ENCODE data around the gene KIAA1671. TPM values are rescaled to one million over a fixed set of nuclear protein-coding genes. Genes with fewer than 3 reads are reported as not detected.

Gene KIAA1671
- total and polyA plus RNA-seq, 2 donors (not counting 1 experiment from before 2014, with no cell fraction given): 0.01 to 0.02 TPM

GRCh38 chr22:25077964-25078363 lies 125.4 kb downstream of the KIAA1671 start:
- Histone ChIP-seq H4K20me1 (ENCODE audit: control insufficient read depth, insufficient read depth, low read length, poor library complexity, severe bottlenecking) (no peaks in the 10 kb centered on the region), H3K27ac (ENCODE audit: low read length in 2 of 2) (no peak overlapping the region), H3K27me3 (replicated peaks in 1 of 4; ENCODE audit: control extremely low read depth in 1 of 4, control insufficient read depth in 3 of 4, insufficient read depth in 4 of 4, low read length in 3 of 4) (no peaks in the 10 kb centered on the region), H2AFZ (ENCODE audit: insufficient read depth, low read depth, low read length, poor library complexity, severe bottlenecking) (no peak overlapping the region), H3K4me1 (ENCODE audit: control insufficient read depth in 2 of 2, insufficient read depth in 2 of 2, low read length in 2 of 2) (no peaks in the 10 kb centered on the region), H3K9me3 (ENCODE audit: control extremely low read depth in 1 of 3, control insufficient read depth in 2 of 3, insufficient read depth in 1 of 3, low read length in 2 of 3) (no peaks in the 10 kb centered on the region), H3K4me3 (ENCODE audit: control extremely low read depth in 1 of 5, extremely low read depth in 1 of 5, insufficient read depth in 1 of 5, low read depth in 2 of 5, low read length in 4 of 5) (no peak overlapping the region), H3K36me3 (replicated peaks in 1 of 2; ENCODE audit: control extremely low read depth in 1 of 2, control insufficient read depth in 1 of 2, extremely low read depth in 1 of 2, insufficient read depth in 2 of 2, low read length in 1 of 2) (no peaks in the 10 kb centered on the region), H3K4me2 (replicated peaks; ENCODE audit: low read depth, low read length, poor library complexity, severe bottlenecking) (no peak overlapping the region), H3K9ac (ENCODE audit: low read length) (no peak overlapping the region), H3K79me2 (ENCODE audit: control insufficient read depth, insufficient read depth, low read length) (no peaks in the 10 kb centered on the region)
- Mint-ChIP-seq H3K4me1 (no peaks in the 10 kb centered on the region), H3K27me3 (peaks cover 24% of the 10 kb centered on the region), H3K9me3 (ENCODE audit: insufficient read depth) (no peaks in the 10 kb centered on the region), H3K27ac (no peak overlapping the region), H3K4me3 (no peak overlapping the region)
- CTCF ChIA-PET: no interaction called here
- ATAC-seq (ENCODE audit: low read depth) (no peak), DNase-seq (no peak)
- POLR2A ChIA-PET: interaction anchor here (0.6 kb wide), 1 partner anchor 9 kb away, joined by 5 read pairs; no protein-coding TSS in a partner anchor
- intact Hi-C loops (cut with micrococcal nuclease): no loop called here
- TF ChIP-seq CTCF (IDR thresholded peaks at IDR 0.05): no peak
- no peak for TF ChIP-seq EZH2 (IDR thresholded peaks at IDR 0.05; ENCODE audit: borderline replicate concordance, insufficient read depth, low read depth, low read length, poor library complexity, severe bottlenecking)
- WGBS (ENCODE audit: insufficient coverage): no CpG with 5 or more reads among the region's 3 CpGs

GRCh38 chr22:25078591-25078990 lies 126.1 kb downstream of the KIAA1671 start:
- intact Hi-C loops (cut with micrococcal nuclease): no loop called here
- POLR2A ChIA-PET: no interaction called here
- 94% methylated on average over 5 of the region's 6 CpGs for WGBS (ENCODE audit: insufficient coverage)
- H2AFZ ChIP-seq (ENCODE audit: insufficient read depth, low read depth, low read length, poor library complexity, severe bottlenecking): no peak overlapping the region
- CTCF ChIA-PET: no interaction called here
- TF ChIP-seq CTCF (IDR thresholded peaks at IDR 0.05) (no peak), EZH2 (IDR thresholded peaks at IDR 0.05; ENCODE audit: borderline replicate concordance, insufficient read depth, low read depth, low read length, poor library complexity, severe bottlenecking) (no peak)
- no peak overlapping the region for H3K27ac ChIP-seq (ENCODE audit: low read length in 2 of 2)
- ATAC-seq (ENCODE audit: low read depth) (no peak), DNase-seq (no peak)
- no peak overlapping the region for H3K9ac ChIP-seq (ENCODE audit: low read length)
- Mint-ChIP-seq H3K4me3 (no peak overlapping the region), H3K4me1 (no peaks in the 10 kb centered on the region), H3K9me3 (ENCODE audit: insufficient read depth) (no peaks in the 10 kb centered on the region), H3K27ac (no peak overlapping the region), H3K27me3 (peaks cover 20% of the 10 kb centered on the region)
- H3K4me3 ChIP-seq (ENCODE audit: control extremely low read depth in 1 of 5, extremely low read depth in 1 of 5, insufficient read depth in 1 of 5, low read depth in 2 of 5, low read length in 4 of 5): no peak overlapping the region
- H3K9me3 ChIP-seq (ENCODE audit: control extremely low read depth in 1 of 3, control insufficient read depth in 2 of 3, insufficient read depth in 1 of 3, low read length in 2 of 3): no peaks in the 10 kb centered on the region
- H3K79me2 ChIP-seq (ENCODE audit: control insufficient read depth, insufficient read depth, low read length): no peaks in the 10 kb centered on the region
- H4K20me1 ChIP-seq (ENCODE audit: control insufficient read depth, insufficient read depth, low read length, poor library complexity, severe bottlenecking): no peaks in the 10 kb centered on the region
- H3K4me2 ChIP-seq (replicated peaks; ENCODE audit: low read depth, low read length, poor library complexity, severe bottlenecking): no peak overlapping the region
- H3K4me1 ChIP-seq (ENCODE audit: control insufficient read depth in 2 of 2, insufficient read depth in 2 of 2, low read length in 2 of 2): no peaks in the 10 kb centered on the region
- H3K27me3 ChIP-seq (replicated peaks in 1 of 4; ENCODE audit: control extremely low read depth in 1 of 4, control insufficient read depth in 3 of 4, insufficient read depth in 4 of 4, low read length in 3 of 4): no peaks in the 10 kb centered on the region
- H3K36me3 ChIP-seq (replicated peaks in 1 of 2; ENCODE audit: control extremely low read depth in 1 of 2, control insufficient read depth in 1 of 2, extremely low read depth in 1 of 2, insufficient read depth in 2 of 2, low read length in 1 of 2): no peaks in the 10 kb centered on the region
